Left kidney (tissue), 2 donors: ENCODE results near the gene SIDT2. TPM values are rescaled to one million over a fixed set of nuclear protein-coding genes. Genes with fewer than 3 reads are reported as not detected.
"Not testable (repeated sequence)": the region's sequence is repeated elsewhere in the genome, so short reads cannot be mapped to it uniquely, and the experiment has no call there.

Source experiments
- DNase-seq: peaks from one replicate; pipeline ENCODE4 v3.0.0-alpha.2; 2013
- polyA plus RNA-seq: library from polyadenylated mRNA; unstranded; fragments of 120-200 nt; gene quantifications from one replicate; pipeline ENCODE4 v1.2.1, GENCODE V29; 2013; ENCODE audit not compliant: insufficient read length

Gene SIDT2
- polyA plus RNA-seq, 1 donor = 47.7 TPM

DNA sequence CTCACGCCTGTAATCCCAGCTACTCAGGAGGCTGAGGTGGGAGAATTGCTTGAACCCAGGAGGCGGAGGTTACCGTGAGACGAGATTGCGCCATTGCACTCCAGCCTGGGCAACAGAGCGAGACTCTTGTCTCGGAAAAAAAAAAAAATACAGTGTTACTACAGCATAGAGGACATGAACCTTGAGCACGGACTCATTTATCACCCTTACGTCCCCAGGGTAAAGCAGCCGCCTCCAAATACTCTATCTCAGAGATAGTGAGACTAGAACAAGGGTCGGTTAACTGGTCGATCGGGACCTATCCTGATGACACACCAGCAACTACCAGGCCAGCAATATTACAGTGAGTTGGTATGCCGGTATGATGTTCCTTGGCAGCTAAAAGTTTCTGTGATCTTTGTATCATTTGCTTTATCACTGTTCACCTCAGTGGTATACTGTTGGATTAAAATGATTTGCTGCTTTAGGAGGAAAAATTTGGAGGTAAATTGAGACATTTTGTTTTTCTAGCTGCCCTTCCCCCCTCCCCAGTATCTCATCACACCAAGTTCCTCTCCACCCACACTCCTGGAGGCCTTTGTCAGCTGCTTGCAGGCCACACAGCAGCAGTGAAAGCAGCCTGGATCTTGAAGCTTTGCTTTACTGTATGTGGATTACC is 7.0 kb upstream of the SIDT2 start:
- DNase-seq = no peak

DNA sequence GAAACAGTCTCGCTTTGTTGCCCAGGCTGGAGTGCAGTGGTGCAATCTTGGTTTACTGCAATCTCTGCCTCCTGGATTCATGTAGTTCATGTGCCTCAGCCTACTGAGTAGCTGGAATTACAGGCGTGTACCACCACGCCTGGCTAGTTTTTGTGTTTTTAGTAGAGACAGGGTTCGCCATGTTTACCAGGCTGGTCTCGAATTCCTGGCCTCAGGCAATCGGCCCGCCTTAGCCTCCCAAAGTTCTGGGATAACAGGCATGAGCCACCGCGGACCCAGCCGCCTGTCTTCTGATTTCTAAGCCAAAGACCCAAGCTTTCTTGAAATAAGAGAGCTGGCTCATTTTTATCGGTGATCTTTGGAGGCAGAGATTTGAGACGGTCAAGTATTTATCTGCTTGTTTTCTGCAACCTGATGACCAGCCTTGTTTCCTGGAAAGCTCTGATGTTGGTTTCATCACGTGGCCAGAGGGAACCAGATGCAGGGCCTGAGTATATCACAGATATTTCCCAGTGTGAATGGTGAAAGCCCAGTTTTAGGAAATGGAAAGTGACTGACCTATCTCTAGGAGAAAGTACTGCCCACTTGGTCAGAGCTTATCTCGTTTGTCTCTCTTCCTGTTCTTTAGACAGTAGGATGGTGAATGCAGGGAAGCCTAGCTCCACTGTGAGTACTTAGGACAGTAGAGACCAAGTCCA is 5.7 kb upstream of the SIDT2 start:
- DNase-seq = no peak

DNA sequence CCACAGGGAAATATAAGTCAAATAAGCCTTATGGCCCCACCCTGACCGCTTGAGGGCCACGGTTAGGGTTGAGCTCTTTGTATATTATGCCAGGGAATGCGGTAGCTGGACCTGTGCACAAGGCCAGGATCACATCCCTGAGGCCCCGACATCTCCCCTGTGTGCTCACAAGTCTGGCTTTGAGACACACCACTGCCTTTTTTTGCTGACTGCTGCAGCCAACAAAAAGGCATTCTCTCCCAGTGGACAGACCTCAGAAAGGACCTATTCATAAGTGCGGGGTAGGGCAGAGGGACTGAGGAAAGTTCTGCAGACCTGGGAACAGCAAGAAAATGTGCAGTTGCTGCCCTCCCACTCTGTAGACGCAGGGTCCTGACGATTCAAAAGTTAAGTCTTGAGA is 3.4 kb upstream of the SIDT2 start:
- no peak for DNase-seq

DNA sequence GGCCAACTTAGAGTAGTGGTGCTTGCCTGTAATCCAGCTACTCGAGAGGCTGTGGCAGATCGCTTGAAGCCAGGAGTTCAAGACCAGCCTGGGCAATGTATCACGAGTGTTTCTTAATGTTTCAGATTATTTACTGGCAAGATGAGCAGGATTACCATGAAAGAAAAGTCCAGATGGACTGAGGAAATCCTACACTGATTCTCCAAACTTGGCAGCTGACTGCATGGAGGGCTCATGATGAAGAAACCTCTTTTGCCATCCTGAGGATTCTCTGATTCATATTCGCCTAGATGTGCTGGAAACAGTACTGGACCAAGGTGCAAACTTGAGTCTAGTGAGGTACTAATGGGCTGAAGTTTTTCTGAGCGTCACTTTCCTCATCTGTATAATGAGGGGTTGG is 2.8 kb upstream of the SIDT2 start:
- no peak for DNase-seq

DNA sequence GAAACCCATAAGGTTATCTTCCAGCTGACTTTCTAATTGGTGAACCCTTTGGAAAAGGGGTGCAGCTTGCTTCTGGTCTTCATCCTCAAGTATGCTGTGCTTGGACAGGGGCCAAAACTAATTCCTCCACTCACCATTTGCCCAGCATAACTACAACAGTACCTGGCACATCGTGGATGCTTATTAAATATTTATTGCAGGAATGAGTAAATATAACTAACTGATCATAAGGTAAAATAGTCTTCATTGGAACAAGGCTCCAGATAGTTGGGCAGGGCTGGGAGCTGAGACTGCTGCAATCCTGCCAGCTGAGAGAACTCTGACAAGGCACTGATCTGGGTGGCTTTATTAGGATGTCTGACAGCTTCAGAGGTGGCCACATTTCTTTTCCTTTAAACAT is 2.4 kb upstream of the SIDT2 start:
- no peak for DNase-seq

DNA sequence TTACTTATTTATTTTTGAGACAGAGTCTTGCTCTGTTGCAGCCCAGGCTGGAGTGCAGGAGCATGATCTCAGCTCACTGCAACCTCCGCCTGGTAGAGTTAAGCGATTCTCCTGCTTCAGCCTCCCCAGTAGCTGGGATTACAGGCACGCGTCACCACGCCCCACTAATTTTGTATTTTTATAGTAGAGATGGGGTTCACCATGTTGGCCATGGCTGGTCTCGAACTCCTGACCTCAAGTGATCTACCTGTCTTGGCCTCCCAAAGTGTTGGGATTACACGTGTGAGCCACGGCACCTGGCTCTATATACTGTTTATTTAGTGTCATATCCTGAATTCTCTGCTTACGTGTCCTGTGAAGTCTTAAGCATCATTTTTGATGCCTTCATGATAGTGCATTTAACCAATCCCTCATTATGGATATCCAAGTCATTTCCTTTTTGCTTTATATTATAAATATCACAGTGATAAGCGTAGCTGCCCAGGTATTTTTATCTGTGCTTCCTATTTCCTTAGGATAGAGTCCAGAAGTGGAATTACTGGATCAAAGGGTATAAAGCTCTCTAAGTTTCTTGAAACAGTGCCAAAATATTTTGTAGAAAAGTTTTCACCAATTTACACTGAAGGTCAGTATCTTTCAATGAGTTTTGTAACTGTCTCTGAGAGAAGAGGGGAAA is 871 bp upstream of the SIDT2 start:
- no peak for DNase-seq

DNA sequence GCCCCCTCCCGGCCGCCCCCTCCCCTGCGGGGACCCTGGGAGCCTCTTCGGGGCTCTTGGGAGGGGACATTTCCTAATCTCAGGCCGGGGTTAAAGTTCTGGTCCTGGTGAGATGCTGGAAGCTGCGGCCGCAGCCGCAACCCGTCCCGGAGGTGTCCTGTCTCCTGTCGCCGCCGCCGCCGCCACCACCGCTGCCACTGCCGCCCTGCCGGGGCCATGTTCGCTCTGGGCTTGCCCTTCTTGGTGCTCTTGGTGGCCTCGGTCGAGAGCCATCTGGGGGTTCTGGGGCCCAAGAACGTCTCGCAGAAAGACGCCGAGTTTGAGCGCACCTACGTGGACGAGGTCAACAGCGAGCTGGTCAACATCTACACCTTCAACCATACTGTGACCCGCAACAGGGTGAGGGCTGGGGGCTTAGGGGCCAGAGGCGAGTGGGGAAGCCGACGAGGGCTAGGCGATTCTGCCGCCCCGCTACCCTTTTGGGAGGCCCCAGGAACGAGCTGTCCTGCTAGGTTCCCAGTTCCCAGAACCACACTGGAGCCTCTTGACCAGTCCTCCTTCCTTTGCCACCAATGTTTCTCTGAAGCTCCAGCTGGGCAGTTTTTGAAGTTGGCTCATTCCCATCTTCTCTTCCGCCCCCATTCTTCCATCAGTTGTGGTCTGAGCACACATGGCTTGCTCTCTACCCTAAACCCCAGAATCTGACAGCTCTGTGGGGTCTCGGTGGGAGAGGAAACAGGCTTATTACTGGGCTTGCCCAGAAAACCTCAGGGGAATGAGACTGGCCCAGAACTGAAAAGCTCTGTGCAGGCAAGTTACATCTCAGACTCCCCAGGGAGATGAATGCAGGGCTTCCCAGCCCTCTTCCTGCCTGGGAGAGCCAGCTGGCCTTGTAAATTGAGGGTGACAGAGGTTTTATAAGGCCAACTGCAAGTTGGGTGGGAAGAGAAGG is 781 bp downstream of the SIDT2 start:
- DNase-seq = no peak

DNA sequence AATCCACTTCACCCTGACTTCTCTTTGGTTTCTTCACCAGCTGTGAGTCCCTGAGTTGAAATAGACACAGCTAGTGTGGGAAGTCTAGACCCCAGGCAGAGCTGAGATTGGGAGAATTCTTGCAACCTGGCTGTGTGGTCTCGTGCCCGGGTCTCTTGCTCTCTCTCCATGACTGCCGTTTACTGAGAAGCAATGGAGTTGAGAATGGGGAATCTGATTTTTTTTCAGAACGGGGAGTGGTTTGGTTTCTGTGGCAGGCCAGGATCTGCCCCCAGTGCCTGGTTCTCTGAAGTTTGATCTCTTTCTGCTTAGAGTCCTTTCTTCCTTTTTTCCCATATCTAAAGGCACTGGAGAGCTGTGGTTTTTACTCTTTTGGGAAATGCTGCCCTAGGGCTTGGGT is 1.5 kb downstream of the SIDT2 start:
- DNase-seq = no peak

DNA sequence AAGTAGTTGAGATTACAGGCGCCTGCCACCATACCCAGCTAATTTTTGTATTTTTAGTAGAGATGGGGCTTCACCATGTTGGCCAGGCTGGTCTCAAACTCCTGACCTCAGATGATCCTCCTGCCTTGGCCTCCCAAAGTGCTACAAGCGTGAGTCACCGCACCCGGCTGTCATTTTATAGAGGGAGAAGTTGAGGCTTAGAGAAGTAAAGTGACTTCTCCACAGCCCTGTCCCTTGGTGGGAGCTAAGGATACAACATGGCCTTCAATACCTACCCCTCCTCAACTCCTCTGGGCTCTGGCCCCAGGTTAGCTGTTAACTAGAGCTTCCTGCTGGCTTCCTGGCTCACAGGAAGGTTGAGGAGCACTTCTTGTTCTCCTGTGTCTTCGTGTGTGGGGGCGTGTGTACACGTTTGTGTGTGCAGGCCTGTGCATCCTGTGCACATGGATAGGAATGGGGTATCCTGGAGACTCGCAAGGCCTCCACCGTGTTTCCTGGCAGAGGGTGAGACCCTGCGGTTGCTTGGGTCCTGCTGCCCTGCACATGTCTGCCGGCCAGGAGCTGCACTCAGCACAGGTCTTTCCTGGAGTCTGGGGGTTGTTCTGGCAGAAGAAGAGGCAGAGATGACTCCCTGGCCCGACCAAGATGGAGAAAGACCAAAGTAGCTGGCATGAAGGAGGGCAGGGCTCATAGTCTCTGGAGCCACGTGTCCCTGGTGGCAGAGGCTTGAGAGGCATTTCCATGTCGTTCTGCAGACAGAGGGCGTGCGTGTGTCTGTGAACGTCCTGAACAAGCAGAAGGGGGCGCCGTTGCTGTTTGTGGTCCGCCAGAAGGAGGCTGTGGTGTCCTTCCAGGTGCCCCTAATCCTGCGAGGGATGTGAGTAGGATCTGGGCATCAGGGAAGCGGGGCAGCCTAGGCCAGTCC is 2.4 kb downstream of the SIDT2 start:
- DNase-seq = no peak

DNA sequence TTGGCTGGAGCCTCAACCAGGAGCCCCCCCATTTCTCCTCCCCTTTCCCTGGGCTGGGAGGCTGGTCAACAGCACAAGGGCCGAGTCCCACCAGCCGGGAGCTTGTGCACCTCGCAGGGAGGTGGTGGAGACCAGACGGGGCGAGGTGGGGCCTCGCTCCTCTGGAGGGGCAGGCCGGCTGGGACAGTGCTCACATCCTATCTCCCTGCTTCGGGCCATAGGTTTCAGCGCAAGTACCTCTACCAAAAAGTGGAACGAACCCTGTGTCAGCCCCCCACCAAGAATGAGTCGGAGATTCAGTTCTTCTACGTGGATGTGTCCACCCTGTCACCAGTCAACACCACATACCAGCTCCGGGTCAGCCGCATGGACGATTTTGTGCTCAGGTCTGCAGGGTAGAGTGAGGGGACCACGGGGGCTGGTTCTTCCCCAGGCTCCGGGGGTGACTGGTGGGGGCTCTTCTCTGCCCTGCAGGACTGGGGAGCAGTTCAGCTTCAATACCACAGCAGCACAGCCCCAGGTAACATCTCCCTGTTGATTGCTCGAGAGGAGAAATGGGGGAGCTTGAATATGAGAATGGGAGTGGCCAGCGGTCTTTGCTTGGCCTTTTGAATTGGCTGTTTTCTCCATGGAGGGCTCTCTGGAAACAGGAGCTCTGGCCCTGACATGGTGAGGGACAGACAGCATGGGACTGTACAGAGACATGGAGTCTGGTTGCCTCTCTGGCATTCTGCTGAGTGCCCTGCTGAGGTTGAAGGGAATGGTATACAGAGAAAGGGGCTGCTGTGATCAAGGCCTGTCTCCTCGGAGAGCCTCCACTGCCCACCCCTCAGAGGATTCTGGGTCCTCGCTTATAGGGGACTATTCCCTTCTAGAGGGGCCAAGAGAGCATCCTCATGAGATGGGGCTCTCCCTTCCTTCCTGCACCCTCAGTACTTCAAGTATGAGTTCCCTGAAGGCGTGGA is 3.3 kb downstream of the SIDT2 start:
- no peak for DNase-seq

DNA sequence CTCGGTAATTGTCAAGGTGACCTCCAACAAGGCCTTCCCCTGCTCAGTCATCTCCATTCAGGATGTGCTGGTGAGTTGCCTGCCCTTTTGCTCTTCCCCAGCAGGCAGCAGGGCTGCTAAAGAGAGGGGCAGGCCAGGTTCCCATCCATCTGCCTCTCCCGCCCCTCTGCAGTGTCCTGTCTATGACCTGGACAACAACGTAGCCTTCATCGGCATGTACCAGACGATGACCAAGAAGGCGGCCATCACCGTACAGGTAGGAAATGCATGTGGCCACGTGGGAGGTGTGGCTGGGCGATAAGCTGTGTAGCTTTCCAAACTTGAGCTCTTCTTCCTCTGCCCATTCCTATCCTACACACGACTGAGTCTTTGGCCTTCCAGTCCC is 4.0 kb downstream of the SIDT2 start:
- no peak for DNase-seq

DNA sequence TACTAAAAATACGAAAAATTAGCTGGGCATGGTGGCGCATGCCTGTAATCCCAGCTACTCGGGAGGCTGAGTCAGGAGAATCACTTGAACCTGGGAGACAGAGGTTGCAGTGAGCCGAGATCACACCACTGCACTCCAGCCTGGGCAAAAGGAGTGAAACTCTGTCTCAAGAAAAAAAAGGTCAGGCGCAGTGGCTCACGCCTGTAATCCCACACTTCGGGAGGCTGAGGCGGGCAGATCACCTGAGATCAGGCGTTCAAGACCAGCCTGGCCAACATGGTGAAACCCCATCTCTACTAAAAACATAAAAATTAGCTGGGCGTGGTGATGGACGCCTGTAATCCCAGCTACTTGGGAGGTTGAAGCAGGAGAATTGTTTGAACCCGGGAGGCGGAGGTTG is 4.6 kb downstream of the SIDT2 start:
- not testable (repeated sequence) for DNase-seq

DNA sequence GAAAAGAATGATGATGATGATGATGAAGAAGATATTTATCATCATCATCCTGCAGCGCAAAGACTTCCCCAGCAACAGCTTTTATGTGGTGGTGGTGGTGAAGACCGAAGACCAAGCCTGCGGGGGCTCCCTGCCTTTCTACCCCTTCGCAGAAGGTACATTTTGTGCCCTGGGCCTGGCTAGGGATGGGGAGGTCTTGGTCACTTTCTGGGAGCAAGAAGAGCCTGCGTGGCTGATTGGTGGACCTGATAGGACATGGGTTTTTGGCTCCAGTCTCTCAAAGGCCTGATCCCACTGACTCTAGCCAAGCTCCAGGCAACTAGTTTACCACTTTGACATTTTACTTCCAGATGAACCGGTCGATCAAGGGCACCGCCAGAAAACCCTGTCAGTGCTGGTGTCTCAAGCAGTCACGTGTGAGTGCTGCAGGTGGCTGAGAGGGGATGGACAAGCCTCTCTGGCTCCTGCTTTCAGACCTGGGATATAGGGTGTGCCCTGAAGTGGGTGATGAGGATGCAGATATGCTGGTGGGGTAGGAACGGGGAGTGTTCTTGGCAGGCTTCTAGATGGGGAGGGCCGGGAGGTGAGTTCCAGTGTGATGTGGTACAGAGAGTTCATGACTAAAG is 5.3 kb downstream of the SIDT2 start:
- DNase-seq = no peak

DNA sequence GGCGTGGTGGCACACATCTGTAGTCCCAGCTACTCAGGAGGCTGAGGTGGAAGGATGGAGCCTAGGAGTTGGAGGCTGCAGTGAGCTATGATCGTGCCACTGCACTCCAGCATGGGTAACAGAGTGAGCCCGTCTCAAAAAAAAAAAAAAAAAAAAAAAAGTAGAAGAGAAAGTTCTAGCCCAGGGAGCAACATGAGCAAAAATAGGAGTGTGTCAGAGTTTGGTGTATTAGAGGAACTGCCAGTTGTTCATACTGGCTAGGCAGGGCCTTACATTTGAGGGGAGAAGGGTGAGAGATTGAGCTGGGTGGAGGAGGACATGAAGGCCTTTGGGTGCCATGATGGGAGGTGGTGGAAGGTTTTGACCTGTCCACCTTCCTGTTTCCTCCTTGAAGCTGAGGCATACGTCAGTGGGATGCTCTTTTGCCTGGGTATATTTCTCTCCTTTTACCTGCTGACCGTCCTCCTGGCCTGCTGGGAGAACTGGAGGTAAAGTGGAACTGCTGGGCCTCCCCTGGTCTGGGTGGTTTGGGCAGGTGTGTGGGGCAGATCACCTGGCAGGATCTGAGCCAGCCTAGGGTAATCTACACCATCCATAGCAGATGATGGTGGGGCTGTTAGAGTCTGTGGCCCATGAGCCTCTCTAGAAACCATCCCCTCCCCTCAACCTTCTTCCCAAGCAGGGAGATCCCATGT is 7.3 kb downstream of the SIDT2 start:
- no peak for DNase-seq

DNA sequence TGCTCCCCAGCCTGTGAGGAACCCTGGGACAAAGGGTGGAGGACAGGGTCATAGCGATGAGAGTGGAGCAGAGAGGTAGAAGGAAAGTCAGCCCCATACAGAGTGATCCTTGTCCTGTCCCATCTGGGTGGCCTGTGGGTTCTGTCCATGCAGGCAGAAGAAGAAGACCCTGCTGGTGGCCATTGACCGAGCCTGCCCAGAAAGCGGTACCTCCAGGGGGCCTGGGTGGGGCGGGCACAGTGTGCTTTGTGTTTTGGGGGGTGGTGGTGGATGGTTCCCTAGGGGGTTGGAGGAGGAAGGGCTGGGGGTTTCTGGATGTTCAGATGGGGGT is 7.9 kb downstream of the SIDT2 start:
- no peak for DNase-seq

DNA sequence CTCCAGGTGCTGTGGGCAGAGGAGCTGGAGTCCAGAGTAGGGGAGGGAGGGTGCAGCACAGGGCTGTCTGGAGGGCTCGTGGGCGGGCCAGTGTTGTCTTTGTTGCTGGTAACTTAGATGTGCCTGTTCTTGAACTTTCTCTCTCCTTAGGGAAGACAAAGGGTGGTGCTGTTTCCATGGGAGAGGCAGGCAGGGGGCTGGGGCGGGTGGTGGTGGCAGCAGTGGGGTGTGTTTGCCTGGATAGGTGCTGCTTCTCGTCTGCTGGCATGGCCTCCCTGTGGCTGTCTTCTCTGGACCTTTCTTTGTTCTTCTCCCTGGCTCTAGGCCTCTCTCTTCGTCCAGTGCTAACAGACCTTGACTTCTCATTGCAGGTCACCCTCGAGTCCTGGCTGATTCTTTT is 8.5 kb downstream of the SIDT2 start:
- DNase-seq = no peak

DNA sequence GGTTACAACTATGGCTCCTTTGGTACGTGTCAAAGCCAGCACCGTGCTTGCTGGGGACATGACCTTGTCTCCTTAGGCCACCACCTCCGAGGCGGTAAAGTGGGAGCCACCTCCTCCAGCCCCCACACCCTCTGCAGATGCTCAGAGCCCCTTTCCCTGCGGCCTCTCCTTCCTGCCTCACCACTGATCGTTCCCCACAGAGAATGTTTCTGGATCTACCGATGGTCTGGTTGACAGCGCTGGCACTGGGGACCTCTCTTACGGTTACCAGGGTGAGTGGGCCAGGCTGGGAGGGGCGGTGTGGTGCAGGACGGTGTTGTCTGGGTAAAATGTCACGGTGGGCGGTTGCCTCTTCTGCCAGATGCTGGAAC is 8.9 kb downstream of the SIDT2 start:
- no peak for DNase-seq

DNA sequence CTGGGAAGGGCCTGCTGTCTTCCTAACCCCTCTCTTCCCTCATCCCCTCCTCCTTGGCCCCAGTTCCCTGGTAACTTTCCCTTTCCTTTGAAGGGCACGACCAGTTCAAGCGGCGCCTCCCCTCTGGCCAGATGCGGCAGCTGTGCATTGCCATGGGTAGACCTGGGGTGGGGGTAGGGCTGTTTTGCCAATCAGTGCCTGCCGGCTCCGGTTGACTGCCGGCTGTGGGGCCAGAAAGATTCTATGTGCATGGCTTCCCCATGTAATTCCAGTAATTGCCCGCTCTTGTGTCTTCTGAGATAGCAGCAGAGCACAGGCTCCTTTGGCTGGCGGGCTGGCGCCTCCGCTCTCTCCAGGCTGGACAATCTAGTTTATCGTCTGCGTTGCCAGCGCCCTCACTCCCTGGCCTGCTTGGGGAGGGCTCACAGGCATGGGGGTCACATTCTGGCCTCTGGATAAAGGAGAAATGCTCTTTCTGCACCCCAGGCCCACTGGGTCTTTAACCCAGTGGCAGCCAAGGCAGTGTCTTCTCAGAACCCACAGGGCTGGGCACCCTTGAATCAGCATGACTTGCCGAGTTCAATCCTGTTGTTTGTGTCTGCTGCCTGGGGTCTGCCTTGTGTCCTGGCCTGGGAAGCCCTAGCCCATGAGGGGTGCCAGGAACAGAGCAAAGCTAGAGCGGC is 9.4 kb downstream of the SIDT2 start:
- no peak for DNase-seq
